Adrenal gland (tissue), 5 donors: ENCODE measurements around the gene NDUFS6.

ENCODE experiments used
- POLR2A ChIP-seq, 2 donors: fragments of 450-650 bp; IDR thresholded peaks; one replicate each; pipeline ENCODE4 v1.6.1; 2017; ENCODE audit warnings: antibody characterized with exemption in 2 of 2, mild to moderate bottlenecking in 2 of 2, moderate library complexity in 1 of 2
- TF ChIP-seq, protein P1 (sequence below), 6 experiments: fragments of 450-650 bp in 4 of 6; fragments of 200-600 bp in 2 of 6; sonication (generic) in 1 of 6; IDR thresholded peaks; 1 replicate in 5 of 6; 2 replicates in 1 of 6; pipeline versions ENCODE4 v1.5.1 to v1.8.0; 2016 to 2021; ENCODE audit warnings: antibody characterized with exemption in 6 of 6, mild to moderate bottlenecking in 2 of 6, moderate library complexity in 1 of 6
- donor health status: DM: no; HTN: no; CAD: no.

DNA sequence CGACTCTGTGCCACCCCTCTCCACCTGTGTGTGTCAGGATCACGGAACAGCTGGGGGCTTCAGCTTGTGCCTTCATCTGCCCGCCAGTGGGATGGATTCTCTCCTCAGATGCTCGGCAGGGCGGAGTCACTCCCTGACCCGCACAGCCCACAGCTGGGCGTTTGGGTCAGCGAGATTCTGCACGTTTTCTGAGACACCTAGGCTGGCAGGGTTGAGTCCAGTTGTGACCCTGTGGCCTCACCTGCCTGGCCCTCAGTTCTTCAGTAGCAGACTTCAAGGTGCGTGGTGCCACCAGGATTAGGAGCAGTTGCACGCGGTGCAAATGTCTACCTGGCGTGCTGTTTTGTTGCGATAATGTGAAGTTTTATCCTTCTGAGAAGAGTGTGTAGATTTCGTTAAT, 5.0 kb downstream of the NDUFS6 start:
- TF ChIP-seq, protein P1, sequence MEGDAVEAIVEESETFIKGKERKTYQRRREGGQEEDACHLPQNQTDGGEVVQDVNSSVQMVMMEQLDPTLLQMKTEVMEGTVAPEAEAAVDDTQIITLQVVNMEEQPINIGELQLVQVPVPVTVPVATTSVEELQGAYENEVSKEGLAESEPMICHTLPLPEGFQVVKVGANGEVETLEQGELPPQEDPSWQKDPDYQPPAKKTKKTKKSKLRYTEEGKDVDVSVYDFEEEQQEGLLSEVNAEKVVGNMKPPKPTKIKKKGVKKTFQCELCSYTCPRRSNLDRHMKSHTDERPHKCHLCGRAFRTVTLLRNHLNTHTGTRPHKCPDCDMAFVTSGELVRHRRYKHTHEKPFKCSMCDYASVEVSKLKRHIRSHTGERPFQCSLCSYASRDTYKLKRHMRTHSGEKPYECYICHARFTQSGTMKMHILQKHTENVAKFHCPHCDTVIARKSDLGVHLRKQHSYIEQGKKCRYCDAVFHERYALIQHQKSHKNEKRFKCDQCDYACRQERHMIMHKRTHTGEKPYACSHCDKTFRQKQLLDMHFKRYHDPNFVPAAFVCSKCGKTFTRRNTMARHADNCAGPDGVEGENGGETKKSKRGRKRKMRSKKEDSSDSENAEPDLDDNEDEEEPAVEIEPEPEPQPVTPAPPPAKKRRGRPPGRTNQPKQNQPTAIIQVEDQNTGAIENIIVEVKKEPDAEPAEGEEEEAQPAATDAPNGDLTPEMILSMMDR (IDR thresholded peaks at IDR 0.05), result no peak
- no peak for TF ChIP-seq POLR2A (IDR thresholded peaks at IDR 0.05)
